ENCODE data around the gene FCGBP. TPM values are rescaled to one million over a fixed set of nuclear protein-coding genes. Genes with fewer than 3 reads are reported as not detected.
"Not testable (repeated sequence)": the region's sequence is repeated elsewhere in the genome, so short reads cannot be mapped to it uniquely, and the experiment has no call there.

FCGBP gene
- polyA plus RNA-seq, 1 experiment = 0.04 TPM

DNA sequence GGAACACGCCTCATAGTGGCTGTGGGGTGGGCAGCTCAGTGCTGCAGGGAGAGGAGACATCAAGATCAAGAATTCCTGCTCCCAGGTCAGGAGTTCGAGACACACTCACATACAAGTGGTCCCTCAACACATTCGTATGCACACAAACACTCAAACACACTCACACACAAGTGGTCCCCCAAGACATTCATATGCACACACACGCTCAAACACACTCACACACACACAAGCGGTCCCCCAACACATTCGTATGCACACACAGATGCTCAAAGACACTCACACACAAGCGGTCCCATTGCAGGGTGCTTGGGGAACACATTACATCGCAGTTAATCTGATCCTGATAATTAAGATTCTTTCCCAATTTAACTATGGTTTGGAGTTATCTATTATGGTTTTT lies 28.2 kb downstream of the FCGBP start:
- ChIA-PET CTCF (interaction anchor here (0.6 kb wide), 1 partner anchor 114 kb away, joined by 3 read pairs; no protein-coding TSS in a partner anchor), POLR2A (no interaction called here)
- DNase-seq (ENCODE audit: low read depth, low spot score) = no peak
- H3K27ac ChIP-seq (ENCODE audit: low read depth, low read length) = no peak overlapping the region
- no peaks in the 10 kb centered on the region for H3K27me3 ChIP-seq (ENCODE audit: control insufficient read depth, insufficient read depth, low read length)
- no peak overlapping the region for H3K4me3 ChIP-seq (ENCODE audit: low read depth, low read length)
- no peaks in the 10 kb centered on the region for H3K9me3 ChIP-seq (ENCODE audit: control insufficient read depth, insufficient read depth, low read length)
- TF ChIP-seq, protein P1, sequence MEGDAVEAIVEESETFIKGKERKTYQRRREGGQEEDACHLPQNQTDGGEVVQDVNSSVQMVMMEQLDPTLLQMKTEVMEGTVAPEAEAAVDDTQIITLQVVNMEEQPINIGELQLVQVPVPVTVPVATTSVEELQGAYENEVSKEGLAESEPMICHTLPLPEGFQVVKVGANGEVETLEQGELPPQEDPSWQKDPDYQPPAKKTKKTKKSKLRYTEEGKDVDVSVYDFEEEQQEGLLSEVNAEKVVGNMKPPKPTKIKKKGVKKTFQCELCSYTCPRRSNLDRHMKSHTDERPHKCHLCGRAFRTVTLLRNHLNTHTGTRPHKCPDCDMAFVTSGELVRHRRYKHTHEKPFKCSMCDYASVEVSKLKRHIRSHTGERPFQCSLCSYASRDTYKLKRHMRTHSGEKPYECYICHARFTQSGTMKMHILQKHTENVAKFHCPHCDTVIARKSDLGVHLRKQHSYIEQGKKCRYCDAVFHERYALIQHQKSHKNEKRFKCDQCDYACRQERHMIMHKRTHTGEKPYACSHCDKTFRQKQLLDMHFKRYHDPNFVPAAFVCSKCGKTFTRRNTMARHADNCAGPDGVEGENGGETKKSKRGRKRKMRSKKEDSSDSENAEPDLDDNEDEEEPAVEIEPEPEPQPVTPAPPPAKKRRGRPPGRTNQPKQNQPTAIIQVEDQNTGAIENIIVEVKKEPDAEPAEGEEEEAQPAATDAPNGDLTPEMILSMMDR (IDR thresholded peaks at IDR 0.05; ENCODE audit: low read depth, low read length) = no peak

DNA sequence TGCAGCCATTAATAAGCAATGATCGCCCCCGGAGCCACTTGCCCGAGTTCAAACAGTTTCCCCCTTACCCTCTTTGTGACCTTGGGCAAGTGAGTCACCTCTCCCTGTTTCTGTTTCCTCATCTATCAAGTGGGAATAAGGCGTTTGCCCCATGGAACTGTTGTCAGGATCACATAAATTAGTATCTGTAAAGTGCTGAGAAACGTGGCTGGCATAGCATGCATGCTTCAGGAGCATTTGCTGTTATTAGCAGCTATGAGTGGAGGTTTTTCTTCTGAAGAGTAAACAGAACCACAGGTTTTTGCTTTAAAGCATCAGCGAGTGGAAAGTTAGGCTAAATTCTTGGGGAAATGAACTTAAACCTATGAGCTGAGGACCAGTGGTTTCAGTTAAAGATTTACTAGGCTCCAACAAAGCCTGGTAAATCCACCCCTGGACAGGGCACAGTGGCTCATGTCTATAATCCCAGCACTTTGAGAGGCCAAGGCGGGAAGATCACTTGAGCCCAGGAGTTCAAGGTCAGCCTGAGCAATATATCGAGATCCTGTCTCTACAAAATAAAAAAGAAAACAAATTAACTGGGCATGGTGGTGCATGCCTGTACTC lies 30.8 kb downstream of the FCGBP start:
- H3K4me3 ChIP-seq (ENCODE audit: low read depth, low read length); H3K9me3 ChIP-seq (ENCODE audit: control insufficient read depth, insufficient read depth, low read length); H3K27ac ChIP-seq (ENCODE audit: low read depth, low read length); CTCF ChIA-PET; POLR2A ChIA-PET; H3K27me3 ChIP-seq (ENCODE audit: control insufficient read depth, insufficient read depth, low read length); DNase-seq (ENCODE audit: low read depth, low spot score): not testable (repeated sequence)

- POLR2A ChIA-PET; H3K4me3 ChIP-seq (ENCODE audit: low read depth, low read length); H3K27me3 ChIP-seq (ENCODE audit: control insufficient read depth, insufficient read depth, low read length); CTCF ChIA-PET; H3K27ac ChIP-seq (ENCODE audit: low read depth, low read length); DNase-seq (ENCODE audit: low read depth, low spot score); H3K9me3 ChIP-seq (ENCODE audit: control insufficient read depth, insufficient read depth, low read length): not testable (repeated sequence)
Measured at GRCh38 chr19:39902326-39902725, 32.1 kb downstream of the FCGBP start.

DNA sequence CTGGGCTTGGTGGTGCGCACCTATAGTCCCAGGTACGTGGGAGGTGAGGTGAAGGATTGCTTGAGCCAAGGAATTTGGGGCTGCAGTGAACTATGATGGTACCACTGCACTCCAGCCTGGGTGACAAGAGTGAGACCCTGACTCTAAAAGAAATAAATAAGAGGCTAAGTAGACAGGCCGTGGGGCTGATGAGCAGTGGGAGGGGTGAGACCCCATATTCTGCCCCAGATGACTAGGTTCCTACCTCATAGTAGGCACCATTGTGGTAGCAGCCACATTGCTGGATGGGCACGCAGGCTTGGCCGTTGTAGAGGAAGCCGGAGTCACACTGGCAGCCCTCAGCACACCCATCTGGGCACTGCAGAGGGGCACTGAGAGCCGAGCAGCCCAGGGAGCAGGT lies 32.8 kb downstream of the FCGBP start:
- POLR2A ChIA-PET, CTCF ChIA-PET: not testable (repeated sequence)

GRCh38 chr19:39898858-39899257 lies 35.6 kb downstream of the FCGBP start:
- DNase-seq (ENCODE audit: low read depth, low spot score) = not testable (repeated sequence)

More for the DNA sequence above, 32.8 kb downstream of the FCGBP start:
- not testable (repeated sequence) for H3K27me3 ChIP-seq (ENCODE audit: control insufficient read depth, insufficient read depth, low read length); H3K9me3 ChIP-seq (ENCODE audit: control insufficient read depth, insufficient read depth, low read length); H3K27ac ChIP-seq (ENCODE audit: low read depth, low read length); DNase-seq (ENCODE audit: low read depth, low spot score); H3K4me3 ChIP-seq (ENCODE audit: low read depth, low read length)

GRCh38 chr19:39897511-39898245 lies 36.8 kb downstream of the FCGBP start:
- H3K4me3 ChIP-seq (ENCODE audit: low read depth, low read length); H3K27me3 ChIP-seq (ENCODE audit: control insufficient read depth, insufficient read depth, low read length); POLR2A ChIA-PET; H3K27ac ChIP-seq (ENCODE audit: low read depth, low read length); CTCF ChIA-PET; H3K9me3 ChIP-seq (ENCODE audit: control insufficient read depth, insufficient read depth, low read length); DNase-seq (ENCODE audit: low read depth, low spot score): not testable (repeated sequence)
- TF ChIP-seq, protein P1 (IDR thresholded peaks at IDR 0.05; ENCODE audit: low read depth, low read length) = peak; percentile 20; the same call in 1 of the 2 replicates

More at GRCh38 chr19:39898858-39899257, 35.6 kb downstream of the FCGBP start:
- H3K27me3 ChIP-seq (ENCODE audit: control insufficient read depth, insufficient read depth, low read length); POLR2A ChIA-PET; H3K4me3 ChIP-seq (ENCODE audit: low read depth, low read length); H3K9me3 ChIP-seq (ENCODE audit: control insufficient read depth, insufficient read depth, low read length); H3K27ac ChIP-seq (ENCODE audit: low read depth, low read length); CTCF ChIA-PET: not testable (repeated sequence)

DNA sequence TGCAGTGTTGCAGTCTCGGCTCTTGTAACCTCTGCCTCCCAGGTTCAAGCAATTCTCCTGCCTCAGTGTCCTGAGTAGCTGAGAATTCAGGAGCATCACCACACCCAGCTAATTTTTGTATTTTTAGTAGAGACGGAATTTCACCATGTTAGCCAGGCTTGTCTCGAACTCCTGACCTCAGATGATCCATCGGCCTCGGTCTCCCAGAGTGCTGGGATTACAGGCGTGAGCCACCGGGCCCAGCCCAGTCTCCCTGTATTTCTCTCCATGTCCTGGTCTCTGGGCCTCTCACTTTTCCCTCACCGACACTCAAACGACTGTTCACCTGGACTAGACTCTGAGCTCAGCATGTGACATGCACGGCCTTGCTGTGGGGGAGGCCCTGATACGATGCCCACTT lies 39.3 kb downstream of the FCGBP start:
- DNase-seq (ENCODE audit: low read depth, low spot score); CTCF ChIA-PET; POLR2A ChIA-PET; H3K27ac ChIP-seq (ENCODE audit: low read depth, low read length); H3K9me3 ChIP-seq (ENCODE audit: control insufficient read depth, insufficient read depth, low read length); H3K4me3 ChIP-seq (ENCODE audit: low read depth, low read length): not testable (repeated sequence)
- peaks cover 12% of the 10 kb centered on the region for H3K27me3 ChIP-seq (ENCODE audit: control insufficient read depth, insufficient read depth, low read length)

DNA sequence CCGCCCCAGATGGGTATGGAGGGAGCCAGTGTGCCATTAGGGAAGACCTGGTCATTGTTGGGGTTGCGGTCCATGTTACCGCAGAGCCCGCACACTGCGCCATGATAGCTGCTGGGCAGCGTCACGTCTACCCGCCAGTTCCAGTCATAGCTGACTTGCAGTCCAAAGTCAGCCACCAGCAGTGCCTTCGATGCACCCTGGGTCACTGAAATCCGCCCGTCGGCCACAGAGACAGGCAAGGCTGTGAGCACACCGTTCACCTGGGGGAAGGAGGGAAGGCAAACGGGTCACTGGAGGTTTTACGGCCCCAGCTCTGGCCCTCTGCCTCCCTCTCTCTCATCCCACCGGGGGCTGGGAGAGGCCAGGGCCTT lies 40.2 kb downstream of the FCGBP start:
- H3K27ac ChIP-seq (ENCODE audit: low read depth, low read length); CTCF ChIA-PET; H3K4me3 ChIP-seq (ENCODE audit: low read depth, low read length); DNase-seq (ENCODE audit: low read depth, low spot score); POLR2A ChIA-PET; H3K9me3 ChIP-seq (ENCODE audit: control insufficient read depth, insufficient read depth, low read length): not testable (repeated sequence)
- peaks cover 12% of the 10 kb centered on the region for H3K27me3 ChIP-seq (ENCODE audit: control insufficient read depth, insufficient read depth, low read length)

DNA sequence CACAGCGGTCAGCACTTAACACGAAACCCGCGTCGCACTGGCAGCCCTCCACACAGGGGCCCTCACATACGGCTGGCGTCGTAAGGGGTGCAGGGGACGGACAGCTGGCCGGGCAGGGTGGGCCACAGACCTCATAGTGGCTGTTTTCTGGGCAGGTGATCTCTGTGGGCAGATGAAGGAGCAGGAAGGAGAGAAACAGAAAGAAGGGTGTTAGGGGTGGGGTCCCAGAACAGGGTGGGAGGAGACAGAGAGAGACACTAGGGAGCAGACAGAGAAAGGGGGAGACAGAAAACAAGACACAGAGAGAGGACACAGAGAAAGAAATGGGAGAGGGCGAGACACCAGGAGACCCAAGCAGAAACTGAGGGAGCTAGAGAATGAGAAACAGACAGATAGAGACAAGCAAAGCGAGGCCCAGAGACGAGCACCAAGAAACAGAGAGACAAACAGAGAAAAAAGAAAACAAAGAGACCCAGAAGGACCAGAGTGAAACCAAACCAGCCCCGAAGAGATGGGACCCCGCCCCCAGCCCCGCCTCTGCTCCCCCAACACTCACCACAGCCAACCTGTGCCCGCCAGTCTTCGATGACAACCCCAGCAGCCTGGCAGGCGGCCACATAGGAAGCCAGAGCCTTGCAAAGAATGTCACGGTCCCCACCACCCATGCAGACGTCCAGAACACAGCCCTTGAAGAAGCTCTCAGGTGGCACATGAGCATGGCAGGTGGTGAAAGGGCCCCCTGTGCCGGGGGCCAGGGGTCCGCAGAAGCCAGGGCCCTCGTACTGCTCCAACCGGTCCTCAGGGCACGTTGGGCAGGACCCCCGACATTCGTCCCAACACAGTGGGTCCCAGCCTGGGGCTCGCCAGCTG lies 40.8 kb downstream of the FCGBP start:
- H3K9me3 ChIP-seq (ENCODE audit: control insufficient read depth, insufficient read depth, low read length); DNase-seq (ENCODE audit: low read depth, low spot score); POLR2A ChIA-PET; CTCF ChIA-PET; H3K27ac ChIP-seq (ENCODE audit: low read depth, low read length); H3K4me3 ChIP-seq (ENCODE audit: low read depth, low read length): not testable (repeated sequence)
- H3K27me3 ChIP-seq (ENCODE audit: control insufficient read depth, insufficient read depth, low read length) = peaks cover 12% of the 10 kb centered on the region

DNA sequence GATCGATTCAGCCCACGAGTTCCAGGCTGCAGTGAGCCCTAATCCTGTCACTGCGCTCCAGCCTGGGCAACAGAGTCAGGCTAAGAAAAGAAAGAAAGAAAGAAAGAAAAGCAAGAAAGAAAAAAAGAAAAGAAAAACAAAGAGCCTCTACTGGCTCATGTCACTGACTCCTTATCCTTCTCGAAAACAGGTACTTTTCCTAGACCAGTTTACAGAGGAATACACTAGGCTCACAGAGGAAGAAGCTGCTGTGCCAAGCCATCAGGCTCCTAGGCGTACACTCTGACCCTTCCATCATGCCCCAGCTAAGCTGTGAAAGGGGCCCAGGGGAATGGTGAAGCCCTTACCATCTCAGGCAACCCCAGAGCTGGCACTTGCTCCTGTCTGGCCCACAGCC lies 41.9 kb downstream of the FCGBP start:
- H3K27me3 ChIP-seq (ENCODE audit: control insufficient read depth, insufficient read depth, low read length) = peaks cover 12% of the 10 kb centered on the region
- H3K27ac ChIP-seq (ENCODE audit: low read depth, low read length); DNase-seq (ENCODE audit: low read depth, low spot score); H3K9me3 ChIP-seq (ENCODE audit: control insufficient read depth, insufficient read depth, low read length); H3K4me3 ChIP-seq (ENCODE audit: low read depth, low read length); POLR2A ChIA-PET: not testable (repeated sequence)
- CTCF ChIA-PET = interaction anchor here (0.5 kb wide), 1 partner anchor 38 kb away, joined by 8 read pairs; no protein-coding TSS in a partner anchor

Data from AG04450 (cell line).